ENCODE results near the gene IGF1.

The IGF1 gene

GRCh38 chr12:102501773-102502172 is 21.4 kb upstream of the IGF1 start:
- no peaks in the 10 kb centered on the region for H3K79me2 ChIP-seq (ENCODE audit: control insufficient read depth, low read length)
- no peak overlapping the region for H3K4me2 ChIP-seq (ENCODE audit: low read length)
- H3K27me3 ChIP-seq (ENCODE audit: control insufficient read depth, low read length): no peaks in the 10 kb centered on the region
- H4K20me1 ChIP-seq (ENCODE audit: control insufficient read depth, insufficient read depth, low read depth, low read length): no peaks in the 10 kb centered on the region
- no peaks in the 10 kb centered on the region for H3K4me1 ChIP-seq (ENCODE audit: control insufficient read depth, low read length)
- no peak overlapping the region for H3K27ac ChIP-seq (ENCODE audit: low read depth, low read length)
- no peaks in the 10 kb centered on the region for H3F3A ChIP-seq (ENCODE audit: control insufficient read depth, insufficient read depth)
- H3K4me3 ChIP-seq (ENCODE audit: low read length): no peak overlapping the region
- H3K36me3 ChIP-seq (ENCODE audit: control insufficient read depth, low read length): no peaks in the 10 kb centered on the region
- H3K9me3 ChIP-seq (ENCODE audit: control insufficient read depth, insufficient read depth, low read length): no peaks in the 10 kb centered on the region
- H3K9me2 ChIP-seq (replicated peaks; ENCODE audit: control insufficient read depth, low read length): no peaks in the 10 kb centered on the region
- TF ChIP-seq EZH2phosphoT487 (IDR thresholded peaks at IDR 0.05; ENCODE audit: borderline replicate concordance, low read length) (no peak), CTCF (IDR thresholded peaks at IDR 0.05; ENCODE audit: low read depth, low read length, poor library complexity, severe bottlenecking) (no peak)

GRCh38 chr12:102498471-102498870 is 18.1 kb upstream of the IGF1 start:
- H3F3A ChIP-seq (ENCODE audit: control insufficient read depth, insufficient read depth): no peaks in the 10 kb centered on the region
- no peak overlapping the region for H3K4me2 ChIP-seq (ENCODE audit: low read length)
- no peaks in the 10 kb centered on the region for H3K79me2 ChIP-seq (ENCODE audit: control insufficient read depth, low read length)
- no peaks in the 10 kb centered on the region for H4K20me1 ChIP-seq (ENCODE audit: control insufficient read depth, insufficient read depth, low read depth, low read length)
- no peaks in the 10 kb centered on the region for H3K4me1 ChIP-seq (ENCODE audit: control insufficient read depth, low read length)
- H3K4me3 ChIP-seq (ENCODE audit: low read length): no peak overlapping the region
- TF ChIP-seq CTCF (IDR thresholded peaks at IDR 0.05; ENCODE audit: low read depth, low read length, poor library complexity, severe bottlenecking) (no peak), EZH2phosphoT487 (IDR thresholded peaks at IDR 0.05; ENCODE audit: borderline replicate concordance, low read length) (no peak)
- no peaks in the 10 kb centered on the region for H3K9me2 ChIP-seq (replicated peaks; ENCODE audit: control insufficient read depth, low read length)
- no peak overlapping the region for H3K27ac ChIP-seq (ENCODE audit: low read depth, low read length)
- no peaks in the 10 kb centered on the region; the same call in 1 of the 2 replicates for H3K9me3 ChIP-seq (ENCODE audit: control insufficient read depth, insufficient read depth, low read length)
- H3K27me3 ChIP-seq (ENCODE audit: control insufficient read depth, low read length): no peaks in the 10 kb centered on the region
- H3K36me3 ChIP-seq (ENCODE audit: control insufficient read depth, low read length): no peaks in the 10 kb centered on the region

- Histone ChIP-seq H3K9me2 (replicated peaks; ENCODE audit: control insufficient read depth, low read length) (no peaks in the 10 kb centered on the region), H3K4me3 (ENCODE audit: low read length) (no peak overlapping the region), H3F3A (ENCODE audit: control insufficient read depth, insufficient read depth) (no peaks in the 10 kb centered on the region), H3K36me3 (ENCODE audit: control insufficient read depth, low read length) (no peaks in the 10 kb centered on the region), H3K27ac (ENCODE audit: low read depth, low read length) (no peak overlapping the region), H3K27me3 (ENCODE audit: control insufficient read depth, low read length) (no peaks in the 10 kb centered on the region), H3K9me3 (ENCODE audit: control insufficient read depth, insufficient read depth, low read length) (no peaks in the 10 kb centered on the region; the same call in 1 of the 2 replicates), H4K20me1 (ENCODE audit: control insufficient read depth, insufficient read depth, low read depth, low read length) (no peaks in the 10 kb centered on the region), H3K4me1 (ENCODE audit: control insufficient read depth, low read length) (no peaks in the 10 kb centered on the region), H3K79me2 (ENCODE audit: control insufficient read depth, low read length) (no peaks in the 10 kb centered on the region), H3K4me2 (ENCODE audit: low read length) (no peak overlapping the region)
- TF ChIP-seq EZH2phosphoT487 (IDR thresholded peaks at IDR 0.05; ENCODE audit: borderline replicate concordance, low read length) (no peak), CTCF (IDR thresholded peaks at IDR 0.05; ENCODE audit: low read depth, low read length, poor library complexity, severe bottlenecking) (no peak)
Measured at GRCh38 chr12:102497743-102498142, 17.4 kb upstream of the IGF1 start.

Measured in DOHH2 (cell line).